MCF 10A (cell line): ENCODE data around the gene SHROOM3. TPM values are rescaled to one million over a fixed set of nuclear protein-coding genes. Genes with fewer than 3 reads are reported as not detected.

Experiments
- BruUV-seq: library from RNA; stranded (reverse); fragments of 400-500 nt; replicated peaks from 2 replicates; lab custom pipeline; 2021; lab: Mats Ljungman, UMichigan
- CTCF ChIA-PET: fragments of 300-600 bp; sonication (Branson Sonifier 250); formaldehyde crosslinking; extraction: SDS; loops from one replicate; lab custom pipeline; 2021; ENCODE audit warnings: antibody characterized with exemption, inconsistent platforms; lab: Yijun Ruan, JAX
- POLR2A ChIA-PET: fragments of 300-600, 350-650 bp; sonication (Branson Sonifier 250); formaldehyde crosslinking; extraction: SDS; loops from one replicate; lab custom pipeline; 2020; ENCODE audit warnings: antibody characterized with exemption, inconsistent platforms; lab: Yijun Ruan, JAX
- DNase-seq: peaks from one replicate; pipeline ENCODE4 v3.0.0-alpha.2; 2018; ENCODE audit not compliant: unreplicated experiment
- H3K27ac Mint-ChIP-seq: one replicate; pipeline ENCODE4 v1.8.0; 2022; ENCODE audit warnings: mild to moderate bottlenecking, low read depth, mixed read lengths; ENCODE audit not compliant: unreplicated experiment
- H3K27me3 Mint-ChIP-seq: one replicate; pipeline ENCODE4 v1.8.0; 2022; ENCODE audit warnings: mixed read lengths; ENCODE audit not compliant: insufficient read depth, unreplicated experiment
- H3K36me3 Mint-ChIP-seq: one replicate; pipeline ENCODE4 v1.8.0; 2022; ENCODE audit warnings: mild to moderate bottlenecking, moderate library complexity, mixed read lengths; ENCODE audit not compliant: insufficient read depth, unreplicated experiment
- H3K4me1 Mint-ChIP-seq: one replicate; pipeline ENCODE4 v1.8.0; 2022; ENCODE audit warnings: mixed read lengths; ENCODE audit not compliant: insufficient read depth, unreplicated experiment
- H3K4me3 Mint-ChIP-seq: one replicate; pipeline ENCODE4 v1.8.0; 2022; ENCODE audit warnings: mild to moderate bottlenecking, moderate library complexity, mixed read lengths; ENCODE audit not compliant: unreplicated experiment
- H3K9me3 Mint-ChIP-seq: one replicate; pipeline ENCODE4 v1.8.0; 2022; ENCODE audit warnings: mixed read lengths; ENCODE audit not compliant: unreplicated experiment
- intact Hi-C: fragments of 100-400 bp; cut with micrococcal nuclease; formaldehyde crosslinking; loops from 2 replicates; pipeline ENCODE4 v1.14.1; 2022
- total RNA-seq: library from RNA; stranded (reverse); gene quantifications from 2 replicates; pipeline ENCODE4 v1.2.3, GENCODE V29; 2022
- TF ChIP-seq, protein P1 (sequence below): fragments of 200-600 bp; IDR thresholded peaks from one replicate; pipeline ENCODE4 v1.8.0; 2022; ENCODE audit warnings: antibody characterized with exemption, mild to moderate bottlenecking; ENCODE audit not compliant: unreplicated experiment

SHROOM3 gene
- total RNA-seq, 1 experiment from 2014 or later: 20.7 TPM

DNA sequence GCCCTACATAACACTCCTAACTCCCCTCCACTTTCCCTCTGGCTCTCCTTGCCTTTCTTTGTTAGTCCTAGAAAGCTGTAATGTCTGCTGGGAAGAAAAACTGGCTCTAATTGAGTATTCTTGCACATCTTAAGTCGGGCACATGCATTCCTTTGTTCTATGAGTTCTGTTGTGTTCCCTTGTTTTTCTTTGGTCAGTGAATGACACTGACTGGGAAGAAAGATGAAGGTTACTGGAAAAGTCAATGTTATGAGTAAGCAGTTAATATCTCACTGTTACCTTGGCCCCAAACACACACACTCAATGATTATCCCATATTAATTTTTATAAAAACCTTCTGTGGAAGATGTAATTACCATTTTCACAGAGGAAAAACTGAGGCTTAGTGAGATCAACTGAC lies 247.0 kb downstream of the SHROOM3 start:
- no TSS peak for BruUV-seq
- intact Hi-C loops: no loop called here
- Mint-ChIP-seq H3K4me3 (no peak overlapping the region), H3K4me1 (no peaks in the 10 kb centered on the region), H3K27ac (no peak overlapping the region), H3K9me3 (no peaks in the 10 kb centered on the region), H3K27me3 (no peaks in the 10 kb centered on the region), H3K36me3 (peaks cover 8% of the 10 kb centered on the region)
- POLR2A ChIA-PET: interaction anchor here (0.6 to 1.3 kb wide), 4 partner anchors 9 to 478 kb away, joined by 3 to 4 read pairs (median 3); no protein-coding TSS in a partner anchor
- CTCF ChIA-PET: interaction anchor here (0.5 to 1.3 kb wide), 3 partner anchors 171 to 898 kb away, joined by 3 to 5 read pairs (median 3); no protein-coding TSS in a partner anchor
- DNase-seq: no peak
- TF ChIP-seq, protein P1, sequence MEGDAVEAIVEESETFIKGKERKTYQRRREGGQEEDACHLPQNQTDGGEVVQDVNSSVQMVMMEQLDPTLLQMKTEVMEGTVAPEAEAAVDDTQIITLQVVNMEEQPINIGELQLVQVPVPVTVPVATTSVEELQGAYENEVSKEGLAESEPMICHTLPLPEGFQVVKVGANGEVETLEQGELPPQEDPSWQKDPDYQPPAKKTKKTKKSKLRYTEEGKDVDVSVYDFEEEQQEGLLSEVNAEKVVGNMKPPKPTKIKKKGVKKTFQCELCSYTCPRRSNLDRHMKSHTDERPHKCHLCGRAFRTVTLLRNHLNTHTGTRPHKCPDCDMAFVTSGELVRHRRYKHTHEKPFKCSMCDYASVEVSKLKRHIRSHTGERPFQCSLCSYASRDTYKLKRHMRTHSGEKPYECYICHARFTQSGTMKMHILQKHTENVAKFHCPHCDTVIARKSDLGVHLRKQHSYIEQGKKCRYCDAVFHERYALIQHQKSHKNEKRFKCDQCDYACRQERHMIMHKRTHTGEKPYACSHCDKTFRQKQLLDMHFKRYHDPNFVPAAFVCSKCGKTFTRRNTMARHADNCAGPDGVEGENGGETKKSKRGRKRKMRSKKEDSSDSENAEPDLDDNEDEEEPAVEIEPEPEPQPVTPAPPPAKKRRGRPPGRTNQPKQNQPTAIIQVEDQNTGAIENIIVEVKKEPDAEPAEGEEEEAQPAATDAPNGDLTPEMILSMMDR: no peak

DNA sequence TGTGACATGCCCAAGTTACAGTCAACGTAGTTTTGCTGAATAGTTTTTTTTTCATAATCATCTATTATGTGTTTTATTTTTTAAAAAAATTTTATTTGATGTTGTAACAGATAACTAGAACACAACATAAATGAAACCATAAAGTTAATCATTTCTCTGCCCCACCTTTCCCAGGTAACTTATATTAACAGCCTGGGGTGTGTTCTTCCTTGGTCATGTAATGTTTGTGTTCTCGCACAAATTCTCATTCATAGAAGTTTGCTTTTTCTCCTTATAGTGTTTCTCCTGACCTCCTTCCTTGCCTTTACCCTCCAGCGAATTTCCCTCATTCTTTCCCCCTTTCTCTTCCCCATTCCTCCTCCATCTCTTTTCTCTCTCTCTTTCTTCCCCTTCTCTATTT lies 248.1 kb downstream of the SHROOM3 start:
- ChIA-PET POLR2A (no interaction called here), CTCF (no interaction called here)
- TF ChIP-seq, protein P1: no peak
- H3K9me3 Mint-ChIP-seq: no peaks in the 10 kb centered on the region
- no peak overlapping the region for H3K4me3 Mint-ChIP-seq
- peaks cover 8% of the 10 kb centered on the region for H3K36me3 Mint-ChIP-seq
- no peaks in the 10 kb centered on the region for H3K27me3 Mint-ChIP-seq
- intact Hi-C loops: no loop called here
- BruUV-seq: no TSS peak
- DNase-seq: no peak
- H3K4me1 Mint-ChIP-seq: peaks cover 5% of the 10 kb centered on the region
- H3K27ac Mint-ChIP-seq: no peak overlapping the region

DNA sequence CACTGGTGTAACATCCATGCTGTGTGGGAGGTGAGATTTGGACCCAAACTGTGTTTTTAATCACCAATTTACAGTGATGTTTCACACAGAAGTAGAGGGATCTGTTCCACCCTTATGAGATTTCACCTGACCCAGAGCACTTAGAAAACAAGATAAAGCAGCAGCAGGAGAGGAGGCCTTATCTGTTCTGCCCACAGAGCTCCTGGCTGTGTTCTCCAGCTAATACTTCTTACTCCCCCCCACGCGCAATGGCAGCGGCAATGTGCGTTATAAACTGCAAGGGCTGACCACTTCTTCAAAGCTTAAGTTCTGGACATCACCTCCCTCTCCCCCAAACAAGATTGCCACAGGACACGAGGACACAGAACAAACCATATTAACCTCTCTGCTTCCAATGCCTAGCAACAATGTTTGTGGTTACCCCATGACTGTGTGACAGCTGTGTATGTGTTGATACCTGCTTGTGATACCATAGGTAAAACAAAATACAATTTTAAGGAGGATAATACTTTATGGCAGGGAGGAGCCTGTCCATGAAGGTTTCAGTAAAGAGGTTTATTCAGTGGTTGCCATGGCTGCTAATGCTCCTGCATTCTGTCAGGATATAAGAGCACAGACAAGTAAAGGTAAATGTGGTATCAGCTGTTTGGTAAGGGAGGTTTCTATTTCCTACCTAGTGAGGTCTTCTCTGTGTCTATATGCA lies 252.9 kb downstream of the SHROOM3 start:
- Mint-ChIP-seq H3K9me3 (no peaks in the 10 kb centered on the region), H3K36me3 (peaks cover 6% of the 10 kb centered on the region), H3K4me3 (peak overlapping the region; percentile 86), H3K4me1 (peaks cover 25% of the 10 kb centered on the region), H3K27me3 (no peaks in the 10 kb centered on the region), H3K27ac (peak overlapping the region; percentile 82)
- BruUV-seq: no TSS peak
- CTCF ChIA-PET: interaction anchor here (0.6 to 1.0 kb wide), 3 partner anchors 8 to 553 kb away, joined by 3 read pairs; no protein-coding TSS in a partner anchor
- POLR2A ChIA-PET: interaction anchor here (0.7 to 5.1 kb wide), 8 partner anchors 8 to 102 kb away, joined by 3 to 86 read pairs (median 8); no protein-coding TSS in a partner anchor
- intact Hi-C loops: loop anchor here (2.0 kb wide), 1 partner anchor 71 kb away; no protein-coding TSS in a partner anchor
- TF ChIP-seq, protein P1: no peak
- DNase-seq: no peak

DNA sequence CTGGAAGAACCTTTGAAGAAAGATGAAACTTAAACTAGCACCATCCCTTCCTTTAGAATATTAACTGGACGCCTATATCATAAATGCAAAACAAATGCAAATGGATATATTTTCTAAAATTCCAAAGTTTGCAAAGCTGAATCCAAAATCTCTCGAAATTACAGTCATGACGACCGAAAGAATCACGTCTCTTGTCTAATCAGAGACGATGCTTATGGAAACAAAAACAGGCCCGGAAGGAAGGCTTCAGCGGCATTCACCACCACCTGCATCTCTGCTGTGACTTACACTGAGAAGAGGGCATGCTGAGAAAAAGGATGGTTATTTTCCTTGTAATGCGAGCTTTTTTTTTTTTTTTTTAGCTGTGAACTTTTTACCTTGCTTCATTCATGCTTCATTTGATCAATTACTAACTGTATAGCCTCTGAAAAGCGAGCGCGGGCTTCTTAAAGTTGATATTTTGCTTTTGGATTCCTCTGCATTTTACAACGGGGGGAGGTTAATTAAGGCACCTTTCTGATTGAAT lies 253.7 kb downstream of the SHROOM3 start:
- POLR2A ChIA-PET: interaction anchor here (0.6 to 5.1 kb wide), 19 partner anchors 8 to 475 kb away, joined by 3 to 86 read pairs (median 7); partner anchors contain the start of genes SCARB2 and SHROOM3
- TF ChIP-seq, protein P1: no peak
- intact Hi-C loops: loop anchor here (2.0 kb wide), 1 partner anchor 70 kb away; no protein-coding TSS in a partner anchor
- H3K9me3 Mint-ChIP-seq: no peaks in the 10 kb centered on the region
- peaks cover 6% of the 10 kb centered on the region for H3K36me3 Mint-ChIP-seq
- no peaks in the 10 kb centered on the region for H3K27me3 Mint-ChIP-seq
- CTCF ChIA-PET: interaction anchor here (0.5 to 1.0 kb wide), 3 partner anchors 9 to 51 kb away, joined by 3 read pairs; no protein-coding TSS in a partner anchor
- DNase-seq: no peak
- peaks cover 27% of the 10 kb centered on the region for H3K4me1 Mint-ChIP-seq
- no TSS peak for BruUV-seq
- H3K27ac Mint-ChIP-seq: peak overlapping the region; percentile 82
- H3K4me3 Mint-ChIP-seq: peak overlapping the region; percentile 86
